Hypothalamus (tissue), 51 donors: ENCODE data around the gene GRM8.

ENCODE experiments used
- DNase-seq, 51 donors: peaks; one replicate each; lab custom pipeline; 2025; lab: John Stamatoyannopoulos, UW

Gene GRM8

GRCh38 chr7:126398285-126398684 is 854.5 kb downstream of the GRM8 start:
- DNase-seq, result no peak

DNA sequence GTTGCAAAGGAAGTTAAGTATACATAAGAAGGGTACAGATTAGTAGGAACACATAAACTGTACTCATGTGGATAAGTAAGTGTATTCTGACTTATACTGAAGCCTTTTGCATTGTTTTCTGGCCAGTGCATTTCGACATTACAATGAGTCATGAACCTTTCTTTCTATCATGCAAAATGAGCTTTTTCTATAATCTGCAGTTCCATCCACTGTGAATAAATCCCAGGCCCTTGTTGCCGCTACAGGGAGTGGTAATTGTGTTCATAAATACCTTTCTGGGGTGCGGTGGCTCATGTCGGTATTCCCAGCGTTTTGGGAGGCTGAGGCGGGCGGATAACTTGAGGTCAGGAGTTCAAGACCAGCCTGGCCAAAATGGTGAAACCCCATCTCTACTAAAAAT is 858.3 kb downstream of the GRM8 start:
- no peak for DNase-seq
